Gastroesophageal sphincter (tissue), 3 donors: Measurements from ENCODE around the gene RAB7A.

Experiments used
- POLR2A ChIP-seq, 2 donors: fragments of 450-650 bp; IDR thresholded peaks; one replicate each; pipeline ENCODE4 v1.6.1; 2017; ENCODE audit warnings: antibody characterized with exemption in 2 of 2, mild to moderate bottlenecking in 2 of 2, moderate library complexity in 1 of 2
- TF ChIP-seq, protein P1 (sequence below), 4 experiments: fragments of 200-600 bp in 2 of 4; fragments of 450-650 bp in 2 of 4; sonication (generic) in 1 of 4; IDR thresholded peaks; one replicate each; pipeline ENCODE4 v1.5.1; 2017 to 2019; ENCODE audit warnings: antibody characterized with exemption in 4 of 4, mild to moderate bottlenecking in 2 of 4, moderate library complexity in 2 of 4

GRCh38 chr3:128749035-128749434 is 23.1 kb downstream of the RAB7A start:
- TF ChIP-seq, protein P1, sequence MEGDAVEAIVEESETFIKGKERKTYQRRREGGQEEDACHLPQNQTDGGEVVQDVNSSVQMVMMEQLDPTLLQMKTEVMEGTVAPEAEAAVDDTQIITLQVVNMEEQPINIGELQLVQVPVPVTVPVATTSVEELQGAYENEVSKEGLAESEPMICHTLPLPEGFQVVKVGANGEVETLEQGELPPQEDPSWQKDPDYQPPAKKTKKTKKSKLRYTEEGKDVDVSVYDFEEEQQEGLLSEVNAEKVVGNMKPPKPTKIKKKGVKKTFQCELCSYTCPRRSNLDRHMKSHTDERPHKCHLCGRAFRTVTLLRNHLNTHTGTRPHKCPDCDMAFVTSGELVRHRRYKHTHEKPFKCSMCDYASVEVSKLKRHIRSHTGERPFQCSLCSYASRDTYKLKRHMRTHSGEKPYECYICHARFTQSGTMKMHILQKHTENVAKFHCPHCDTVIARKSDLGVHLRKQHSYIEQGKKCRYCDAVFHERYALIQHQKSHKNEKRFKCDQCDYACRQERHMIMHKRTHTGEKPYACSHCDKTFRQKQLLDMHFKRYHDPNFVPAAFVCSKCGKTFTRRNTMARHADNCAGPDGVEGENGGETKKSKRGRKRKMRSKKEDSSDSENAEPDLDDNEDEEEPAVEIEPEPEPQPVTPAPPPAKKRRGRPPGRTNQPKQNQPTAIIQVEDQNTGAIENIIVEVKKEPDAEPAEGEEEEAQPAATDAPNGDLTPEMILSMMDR (IDR thresholded peaks at IDR 0.05) = no peak
- no peak for TF ChIP-seq POLR2A (IDR thresholded peaks at IDR 0.05)
